Psoas muscle (tissue), 8 donors: ENCODE data around the gene MTCL1. TPM values are rescaled to one million over a fixed set of nuclear protein-coding genes. Genes with fewer than 3 reads are reported as not detected.

Experiments used
- ATAC-seq, 4 donors: fragments of 200-7000 bp; cut with Tn5 transposase; one replicate each; pipeline ENCODE4 v1.9.1; 2020; ENCODE audit warnings: moderate library complexity in 3 of 4, mild to moderate bottlenecking in 2 of 4
- DNase-seq, 2 donors: peaks; one replicate each; pipeline ENCODE4 v3.0.0-alpha.2; 2020
- H3K27ac ChIP-seq: fragments of 200-600 bp; one replicate; pipeline ENCODE4 v1.8.0; 2022
- H3K27me3 ChIP-seq, 3 donors: fragments of 200-600 bp in 1 of 3; one replicate each; pipeline versions ENCODE4 v1.6.1 to v1.8.0; 2013 to 2022; ENCODE audit warnings: low read length in 2 of 3, mild to moderate bottlenecking in 2 of 3, moderate library complexity in 1 of 3; ENCODE audit not compliant: insufficient read depth in 3 of 3
- H3K36me3 ChIP-seq, 2 donors: fragments of 200-600 bp in 1 of 2; one replicate each; pipeline versions ENCODE4 v1.6.1 to v1.8.0; 2013 to 2022; ENCODE audit warnings: low read depth in 1 of 2, mild to moderate bottlenecking in 1 of 2, moderate library complexity in 1 of 2; ENCODE audit not compliant: insufficient read depth in 1 of 2
- H3K4me1 ChIP-seq: fragments of 200-600 bp; one replicate; pipeline ENCODE4 v1.8.0; 2022
- H3K4me3 ChIP-seq: fragments of 200-600 bp; one replicate; pipeline ENCODE4 v1.8.0; 2022; ENCODE audit warnings: mild to moderate bottlenecking
- H3K9me3 ChIP-seq: fragments of 200-600 bp; one replicate; pipeline ENCODE4 v1.8.0; 2022
- CTCF ChIP-seq: fragments of 200-600 bp; IDR thresholded peaks from one replicate; pipeline ENCODE4 v1.8.0; 2022; ENCODE audit warnings: antibody characterized with exemption
- WGBS, 3 donors: extraction: QIAGEN DNeasy Blood & Tissue Kit; methylation state at CpG; one replicate each; pipeline versions ENCODE4 v1.1.6 to v1.1.7; 2013; 5-methylcytosine and 5-hydroxymethylcytosine counted together
- intact Hi-C, 2 donors: fragments of 100-400 bp; cut with DNase I; formaldehyde crosslinking; loops; one replicate each; pipeline versions ENCODE4 v1.11.0 to v1.14.2; 2022
- polyA plus RNA-seq, 3 donors: library from polyadenylated mRNA; stranded (reverse); fragments of 200-250 nt; gene quantifications; one replicate each; pipeline ENCODE4 v1.2.3, GENCODE V29; 2013
- total RNA-seq, 4 donors: library from RNA; stranded (reverse); fragmentation: NEBNext Ultra II Directional in 2 of 4; extraction: Animal tissue kit (Norgen Biotek cat#: 25700) in 2 of 4; gene quantifications; one replicate each; pipeline versions ENCODE4 v1.2.1 to v1.2.4, GENCODE V29; 2021 to 2023
- donor health status: healthy with polysubstance abuse.
- donor health status: DM: no; HTN: no; CAD: no; lungs with moderate emphysema.
- donor health status: Bipolar disorder and iron deficiency.
- donor health status: healthy.
- donor health status: DM: yes; HTN: yes; CAD: no.
- donor health status: DM: no; HTN: no; CAD: no.
- donor health status: DM: no; HTN: no; CAD: no.
- donor health status: DM: yes; HTN: yes; CAD: no.

MTCL1 gene
- total and polyA plus RNA-seq, 7 donors = 1.3 to 5.3 (median 3.0) TPM

- Histone ChIP-seq H3K27me3 (no peaks in the 10 kb centered on the region), H3K9me3 (no peaks in the 10 kb centered on the region), H3K36me3 (peaks cover 0 to 5% of the 10 kb centered on the region in 2 donors), H3K4me3 (no peak overlapping the region), H3K27ac (no peak overlapping the region), H3K4me1 (no peaks in the 10 kb centered on the region)
- intact Hi-C loops = no loop called here
- DNase-seq (no peak), ATAC-seq (no peak)
- 63 to 87% (median 82%) methylated on average over 2 of the region's 2 CpGs for WGBS, 3 donors
- no peak for TF ChIP-seq CTCF
Observed at GRCh38 chr18:8763611-8764010, 58.3 kb downstream of the MTCL1 start.

- Histone ChIP-seq H3K4me1 (no peaks in the 10 kb centered on the region), H3K9me3 (no peaks in the 10 kb centered on the region), H3K27ac (no peak overlapping the region), H3K4me3 (no peak overlapping the region), H3K27me3 (no peaks in the 10 kb centered on the region), H3K36me3 (peaks cover 0 to 5% of the 10 kb centered on the region in 2 donors)
- no peak for DNase-seq
- TF ChIP-seq CTCF = no peak
- intact Hi-C loops = no loop called here
- ATAC-seq = no peak
- 69 to 73% (median 71%) methylated on average over 11 of the region's 11 CpGs for WGBS, 3 donors
Observed at GRCh38 chr18:8765783-8766463, 60.6 kb downstream of the MTCL1 start.

- intact Hi-C loops = no loop called here
- Histone ChIP-seq H3K4me3 (no peak overlapping the region), H3K9me3 (no peaks in the 10 kb centered on the region), H3K27ac (no peak overlapping the region), H3K36me3 (peaks cover 0 to 5% of the 10 kb centered on the region in 2 donors), H3K4me1 (no peaks in the 10 kb centered on the region), H3K27me3 (no peaks in the 10 kb centered on the region)
- 81 to 97% (median 82%) methylated on average over 2 of the region's 2 CpGs for WGBS, 3 donors
- TF ChIP-seq CTCF = no peak
- DNase-seq (no peak), ATAC-seq (no peak)
Observed at GRCh38 chr18:8766559-8767293, 61.4 kb downstream of the MTCL1 start.

GRCh38 chr18:8767340-8767739, 62.0 kb downstream of the MTCL1 start:
- no peak overlapping the region for H3K27ac ChIP-seq
- peaks cover 0 to 3% of the 10 kb centered on the region in 2 donors for H3K36me3 ChIP-seq
- no peak overlapping the region for H3K4me3 ChIP-seq
- intact Hi-C loops = no loop called here
- DNase-seq = no peak
- H3K27me3 ChIP-seq = no peaks in the 10 kb centered on the region
- ATAC-seq = no peak
- 93 to 95% (median 95%) methylated on average over 4 of the region's 4 CpGs for WGBS, 3 donors
- no peaks in the 10 kb centered on the region for H3K9me3 ChIP-seq
- TF ChIP-seq CTCF = no peak
- no peaks in the 10 kb centered on the region for H3K4me1 ChIP-seq
